HepG2 (cell line): ENCODE data around the gene GBGT1. TPM values are rescaled to one million over a fixed set of nuclear protein-coding genes. Genes with fewer than 3 reads are reported as not detected.

Experiments
- ATAC-seq: fragments of 200-7000 bp; cut with Tn5 transposase; 3 replicates; pipeline ENCODE4 v1.9.1; 2020; ENCODE audit warnings: mild to moderate bottlenecking, moderate library complexity
- BruUV-seq: library from RNA; stranded (reverse); fragments of 400-500 nt; replicated peaks from 2 replicates; lab custom pipeline; 2021; lab: Mats Ljungman, UMichigan
- CTCF ChIA-PET: fragments of 300-600 bp; formaldehyde crosslinking; extraction: SDS; loops from one replicate; lab custom pipeline; 2021; ENCODE audit warnings: low total read pairs, inconsistent platforms, low intra/inter-chr PET ratio; lab: Yijun Ruan, JAX
- POLR2A ChIA-PET: fragments of 350-600 bp; sonication (Branson Sonifier 250); formaldehyde crosslinking; loops from one replicate; lab custom pipeline; 2020; ENCODE audit warnings: antibody characterized with exemption, inconsistent platforms; lab: Yijun Ruan, JAX
- DNase-seq: peaks from one replicate; pipeline ENCODE4 v3.0.0-alpha.2; 2015; ENCODE audit warnings: low spot score
- FAIRE-seq: peaks from 3 replicates; lab custom pipeline; 2011; peaks lifted over from hg19 to GRCh38; lab: Jason Lieb, UNC
- H2AFZ ChIP-seq: one replicate; pipeline ENCODE4 v1.6.1; 2011; ENCODE audit warnings: low read length, inconsistent platforms
- H3K27ac ChIP-seq: fragments of 300-600 bp; 3 replicates; pipeline ENCODE4 v1.8.0; 2011; ENCODE audit warnings: mixed run types, mild to moderate bottlenecking, mixed read lengths, low read length, inconsistent platforms; ENCODE audit not compliant: insufficient read depth; ENCODE audit errors: extremely low read length
- H3K27me3 ChIP-seq, 2 experiments: fragments of 200-600 bp in 1 of 2; 2 replicates in 1 of 2; 3 replicates in 1 of 2; pipeline versions ENCODE4 v1.6.0 to v1.8.0; 2011; ENCODE audit warnings: low read length in 2 of 2, mild to moderate bottlenecking in 2 of 2, moderate library complexity in 2 of 2, inconsistent platforms in 1 of 2; ENCODE audit not compliant: insufficient read depth in 2 of 2, control insufficient read depth in 1 of 2
- H3K36me3 ChIP-seq, 2 experiments: fragments of 200-600 bp in 1 of 2; replicated peaks in 1 of 2; 2 replicates in 1 of 2; 3 replicates in 1 of 2; pipeline versions ENCODE4 v1.5.1 to v1.8.0; 2011; ENCODE audit warnings: low read length in 2 of 2, inconsistent platforms in 1 of 2; ENCODE audit not compliant: insufficient read depth in 2 of 2, control insufficient read depth in 1 of 2
- H3K4me1 ChIP-seq: 2 replicates; pipeline ENCODE4 v1.5.1; 2012; ENCODE audit warnings: low read length, inconsistent platforms; ENCODE audit not compliant: insufficient read depth
- H3K4me2 ChIP-seq: 2 replicates; pipeline ENCODE4 v1.6.0; 2011; ENCODE audit warnings: low read depth, low read length, inconsistent platforms
- H3K4me3 ChIP-seq, 3 experiments: fragments of 200-600 bp in 1 of 3; sonication (generic), shearing (Covaris generic) in 1 of 3; replicated peaks in 1 of 3; 2 replicates each; pipeline ENCODE4 v1.5.1; 2011 to 2016; ENCODE audit warnings: low read length in 3 of 3, inconsistent platforms in 2 of 3, low read depth in 2 of 3, mild to moderate bottlenecking in 2 of 3, control low read depth in 1 of 3, mixed read lengths in 1 of 3; ENCODE audit not compliant: insufficient read depth in 1 of 3
- H3K79me2 ChIP-seq: one replicate; pipeline ENCODE4 v1.6.1; 2011; ENCODE audit warnings: low read length, inconsistent platforms; ENCODE audit not compliant: insufficient read depth
- H3K9ac ChIP-seq: 2 replicates; pipeline ENCODE4 v1.6.0; 2011; ENCODE audit warnings: mild to moderate bottlenecking, low read depth, low read length, inconsistent platforms; ENCODE audit not compliant: insufficient read depth
- H3K9me3 ChIP-seq: 2 replicates; pipeline ENCODE4 v1.5.1; 2012; ENCODE audit warnings: mild to moderate bottlenecking, low read length
- H4K20me1 ChIP-seq: 2 replicates; pipeline ENCODE4 v1.6.0; 2011; ENCODE audit warnings: inconsistent platforms, mild to moderate bottlenecking, low read length, moderate library complexity; ENCODE audit not compliant: insufficient read depth
- AHDC1 ChIP-seq: sonication (generic); formaldehyde crosslinking; IDR thresholded peaks from 2 replicates; pipeline ENCODE4 v1.5.1; 2020; ENCODE audit warnings: mild to moderate bottlenecking, missing genetic modification reagents, borderline replicate concordance
- ARID2 ChIP-seq: sonication (generic); formaldehyde crosslinking; IDR thresholded peaks from 2 replicates; pipeline ENCODE4 v1.8.1; 2022; ENCODE audit warnings: mild to moderate bottlenecking, missing genetic modification reagents, borderline replicate concordance
- ATF2 ChIP-seq: sonication (generic); formaldehyde crosslinking; IDR thresholded peaks from 2 replicates; pipeline ENCODE4 v1.4.0; 2020; ENCODE audit warnings: missing genetic modification reagents
- CEBPG ChIP-seq: IDR thresholded peaks from 2 replicates; pipeline ENCODE4 v1.6.1; 2016
- CHD4 ChIP-seq: fragments of 200-600 bp; sonication (generic); IDR thresholded peaks from 2 replicates; pipeline ENCODE4 v1.7.0; 2017; ENCODE audit warnings: mild to moderate bottlenecking, low read length, borderline replicate concordance
- MTA3 ChIP-seq: sonication (generic); formaldehyde crosslinking; IDR thresholded peaks from 2 replicates; pipeline ENCODE4 v1.4.0; 2020; ENCODE audit warnings: missing genetic modification reagents
- ONECUT2 ChIP-seq: sonication (generic); formaldehyde crosslinking; IDR thresholded peaks from 2 replicates; pipeline ENCODE4 v1.4.0; 2020; ENCODE audit warnings: missing genetic modification reagents
- PAF1 ChIP-seq: IDR thresholded peaks from 2 replicates; pipeline ENCODE4 v1.6.1; 2016; ENCODE audit warnings: missing genetic modification reagents, missing compliant biosample characterization
- RBM22 ChIP-seq: fragments of 200-400 bp; formaldehyde crosslinking; optimal IDR thresholded peaks from 2 replicates; pipeline ENCODE3; 2017; ENCODE audit warnings: mild to moderate bottlenecking, low read length, moderate library complexity
- RELA ChIP-seq: sonication (generic); formaldehyde crosslinking; IDR thresholded peaks from 2 replicates; pipeline ENCODE4 v1.4.0; 2020; ENCODE audit warnings: missing genetic modification reagents
- SYNCRIP ChIP-seq: fragments of 200-400 bp; formaldehyde crosslinking; IDR thresholded peaks from 2 replicates; pipeline ENCODE4 v1.6.1; 2018; ENCODE audit warnings: mild to moderate bottlenecking, low read depth, low read length; ENCODE audit not compliant: insufficient read depth
- ZNF234 ChIP-seq: sonication (generic); formaldehyde crosslinking; conservative IDR thresholded peaks from 2 replicates; pipeline ENCODE4 v1.5.1; 2020; ENCODE audit warnings: mild to moderate bottlenecking, missing genetic modification reagents
- ZNF547 ChIP-seq: sonication (generic); formaldehyde crosslinking; IDR thresholded peaks from 2 replicates; pipeline ENCODE4 v1.5.1; 2020; ENCODE audit warnings: mild to moderate bottlenecking, missing genetic modification reagents
- ZNF597 ChIP-seq: sonication (generic); formaldehyde crosslinking; IDR thresholded peaks from 2 replicates; pipeline ENCODE4 v1.5.0; 2020; ENCODE audit warnings: missing genetic modification reagents
- WGBS: methylation state at CpG from one replicate; pipeline ENCODE4 v1.1.6; 2017; ENCODE audit warnings: low lambda C conversion rate; 5-methylcytosine and 5-hydroxymethylcytosine counted together
- in situ Hi-C: cut with HindIII; loops from 2 replicates; pipeline ENCODE4 v1.10.0; 2017; ENCODE audit warnings: low pct_unique_long_range_greater_than_20kb; ENCODE audit not compliant: extremely low pct_ligation_motif_present
- intact Hi-C: fragments of 100-400 bp; cut with micrococcal nuclease; formaldehyde crosslinking; loops from one replicate; pipeline ENCODE4 v1.10.0; 2022; ENCODE audit not compliant: unreplicated experiment
- polyA plus RNA-seq, 8 experiments: library from polyadenylated mRNA; depleted of rRNA in 3 of 8; stranded (reverse) in 7 of 8; unstranded in 1 of 8; fragments of >200 nt; fragmentation: Illumina TruSeq in 4 of 8; extraction: Trizol in 4 of 8; gene quantifications; 2 replicates each; pipeline versions ENCODE4 v1.2.1 to v1.2.3, GENCODE V29; 2011 to 2016; ENCODE audit warnings: low read depth in 4 of 8, missing spikeins in 1 of 8, mixed read lengths in 1 of 8; ENCODE audit not compliant: insufficient read depth in 1 of 8
- total RNA-seq, 5 experiments: library from RNA; depleted of rRNA; stranded (reverse); fragments of >200 nt; fragmentation: Illumina TruSeq; extraction: Trizol; gene quantifications; 2 replicates each; pipeline ENCODE4 v1.2.3, GENCODE V29; 2016; ENCODE audit warnings: low read depth in 1 of 5

Gene GBGT1
- total and polyA plus RNA-seq, 2 of the 13 experiments (the other 11 are each of a cell fraction or from before 2014, with no cell fraction given) = not detected

GRCh38 chr9:133118568-133118967, 45.1 kb downstream of the GBGT1 start:
- Histone ChIP-seq H3K9me3 (no peaks in the 10 kb centered on the region), H4K20me1 (peaks cover 25% of the 10 kb centered on the region; the same call in 1 of the 2 replicates), H3K4me3 (no peak overlapping the region), H3K4me2 (no peak overlapping the region), H3K9ac (no peak overlapping the region), H3K27me3 (no peaks in the 10 kb centered on the region), H3K4me1 (peaks cover 57% of the 10 kb centered on the region), H2AFZ (no peak overlapping the region), H3K36me3 (no peaks in the 10 kb centered on the region; a peak in 1 of 5 replicates), H3K27ac (no peak overlapping the region), H3K79me2 (no peaks in the 10 kb centered on the region)
- intact Hi-C loops = no loop called here
- POLR2A ChIA-PET = interaction anchor here (1.6 kb wide), 1 partner anchor 26 kb away, joined by 5 read pairs; no protein-coding TSS in a partner anchor
- FAIRE-seq = no peak
- no TSS peak for BruUV-seq
- no peak for TF ChIP-seq PAF1 (CRISPR knock-in tag)
- no peak for TF ChIP-seq CEBPG (CRISPR knock-in tag)
- no peak for TF ChIP-seq AHDC1
- TF ChIP-seq ATF2 (CRISPR knock-in tag) = no peak
- TF ChIP-seq RELA (CRISPR knock-in tag) = no peak
- TF ChIP-seq MTA3 (CRISPR knock-in tag) = no peak
- TF ChIP-seq RBM22 = no peak
- TF ChIP-seq ZNF597 (CRISPR knock-in tag) = no peak
- TF ChIP-seq ZNF234 = no peak
- no peak for TF ChIP-seq CHD4
- no peak for TF ChIP-seq ARID2 (CRISPR knock-in tag)
- no peak for TF ChIP-seq ONECUT2
- TF ChIP-seq SYNCRIP = no peak
- TF ChIP-seq ZNF547 = no peak
- no peak for ATAC-seq
- CTCF ChIA-PET = no interaction called here
- DNase-seq = no peak
- in situ Hi-C loops = no loop called here
- WGBS = 94% methylated on average over 3 of the region's 3 CpGs
